Dedifferentiated amniotic fluid mesenchymal stem cell (primary cell): ENCODE measurements around the gene F9.

ENCODE experiments used
- DNase-seq: peaks from one replicate; pipeline ENCODE4 v3.0.0-alpha.2; 2016; ENCODE audit errors: extremely low spot score

Gene F9

DNA sequence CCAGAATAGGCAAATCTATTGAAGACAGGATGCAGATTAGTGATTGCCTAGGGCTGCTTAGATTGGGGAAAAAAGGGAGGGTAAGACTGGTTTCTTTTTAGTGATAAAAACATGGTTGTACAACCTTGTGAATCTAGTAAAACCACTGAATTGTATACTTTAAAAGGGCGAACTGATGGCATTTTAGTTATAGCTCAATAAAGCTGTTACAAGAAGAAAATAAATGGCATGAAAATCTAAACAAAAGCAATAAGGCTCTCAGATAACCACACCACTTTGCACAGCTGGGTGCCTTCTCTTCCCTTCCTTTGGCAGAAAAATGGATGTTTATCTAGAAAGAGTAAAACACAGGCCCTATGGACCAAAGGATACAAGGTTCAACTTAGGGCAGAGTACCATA is 69.6 kb downstream of the F9 start:
- DNase-seq: no peak
